Measurements from ENCODE around the gene ERBB3.
A peak's percentile ranks its signal among the peaks of the same experiment; 100 is the strongest.
"Not testable (repeated sequence)": the region's sequence is repeated elsewhere in the genome, so short reads cannot be mapped to it uniquely, and the experiment has no call there.

ERBB3 gene

DNA sequence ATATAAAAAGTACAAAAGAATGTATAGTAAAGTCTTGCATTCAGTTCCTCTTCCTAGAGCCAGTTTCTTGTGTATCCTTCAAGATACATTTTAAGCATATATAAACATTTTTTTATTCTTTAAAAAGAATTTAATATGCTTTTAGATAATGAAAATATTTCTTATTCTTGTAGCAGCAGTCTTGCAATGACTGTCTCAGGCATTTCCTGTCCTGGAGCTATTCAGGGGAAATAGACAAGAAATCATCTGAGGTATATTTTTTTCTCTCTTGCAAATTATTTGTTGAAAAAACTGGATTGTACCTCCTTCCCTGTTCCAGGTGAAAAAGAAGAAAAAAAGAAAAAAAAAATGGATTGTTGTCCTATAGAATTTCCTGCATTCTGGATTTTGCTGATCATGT lies 17.0 kb upstream of the ERBB3 start:
- H3K4me1 ChIP-seq (ENCODE audit: low read depth, poor library complexity, severe bottlenecking) = no peaks in the 10 kb centered on the region
- H3K4me3 ChIP-seq (IDR thresholded peaks at IDR 0.05; ENCODE audit: insufficient read depth, low read depth, low read length) = no peak overlapping the region
- H3K9ac ChIP-seq = no peak overlapping the region
- TF ChIP-seq, protein P1, sequence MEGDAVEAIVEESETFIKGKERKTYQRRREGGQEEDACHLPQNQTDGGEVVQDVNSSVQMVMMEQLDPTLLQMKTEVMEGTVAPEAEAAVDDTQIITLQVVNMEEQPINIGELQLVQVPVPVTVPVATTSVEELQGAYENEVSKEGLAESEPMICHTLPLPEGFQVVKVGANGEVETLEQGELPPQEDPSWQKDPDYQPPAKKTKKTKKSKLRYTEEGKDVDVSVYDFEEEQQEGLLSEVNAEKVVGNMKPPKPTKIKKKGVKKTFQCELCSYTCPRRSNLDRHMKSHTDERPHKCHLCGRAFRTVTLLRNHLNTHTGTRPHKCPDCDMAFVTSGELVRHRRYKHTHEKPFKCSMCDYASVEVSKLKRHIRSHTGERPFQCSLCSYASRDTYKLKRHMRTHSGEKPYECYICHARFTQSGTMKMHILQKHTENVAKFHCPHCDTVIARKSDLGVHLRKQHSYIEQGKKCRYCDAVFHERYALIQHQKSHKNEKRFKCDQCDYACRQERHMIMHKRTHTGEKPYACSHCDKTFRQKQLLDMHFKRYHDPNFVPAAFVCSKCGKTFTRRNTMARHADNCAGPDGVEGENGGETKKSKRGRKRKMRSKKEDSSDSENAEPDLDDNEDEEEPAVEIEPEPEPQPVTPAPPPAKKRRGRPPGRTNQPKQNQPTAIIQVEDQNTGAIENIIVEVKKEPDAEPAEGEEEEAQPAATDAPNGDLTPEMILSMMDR (conservative IDR thresholded peaks at IDR 0.05; ENCODE audit: low read depth, low read length) = no peak
- no peaks in the 10 kb centered on the region for H3K27me3 ChIP-seq (ENCODE audit: insufficient read depth, low read depth)
- no peak overlapping the region for H2AFZ ChIP-seq (ENCODE audit: low read depth)
- no peaks in the 10 kb centered on the region for H4K20me1 ChIP-seq (ENCODE audit: insufficient read depth)
- no peaks in the 10 kb centered on the region for H3K79me2 ChIP-seq (ENCODE audit: insufficient read depth, low read depth)
- H3K36me3 ChIP-seq (ENCODE audit: insufficient read depth) = no peaks in the 10 kb centered on the region
- H3K4me2 ChIP-seq = no peak overlapping the region
- H3K27ac ChIP-seq = no peak overlapping the region

DNA sequence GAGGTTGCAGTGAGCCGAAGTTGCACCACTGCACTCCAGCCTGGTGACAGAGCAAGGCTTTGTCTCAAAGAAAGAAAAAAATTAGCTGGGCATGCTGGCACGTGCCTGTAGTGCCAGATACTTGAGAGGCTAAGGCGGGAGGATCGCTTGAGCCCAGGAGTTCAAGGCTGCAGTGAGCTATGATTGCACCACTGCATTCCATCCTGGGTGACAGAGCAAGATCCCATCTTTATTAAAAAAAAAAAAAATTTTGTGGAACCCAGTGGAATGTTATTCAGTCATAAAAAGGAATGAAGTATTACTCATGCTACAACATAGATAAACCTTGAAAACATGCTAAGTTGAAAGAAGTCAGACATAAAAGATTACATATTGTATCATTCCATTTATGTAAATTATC lies 8.3 kb upstream of the ERBB3 start:
- no peak overlapping the region for H2AFZ ChIP-seq (ENCODE audit: low read depth)
- H4K20me1 ChIP-seq (ENCODE audit: insufficient read depth) = no peaks in the 10 kb centered on the region
- no peaks in the 10 kb centered on the region for H3K4me1 ChIP-seq (ENCODE audit: low read depth, poor library complexity, severe bottlenecking)
- no peaks in the 10 kb centered on the region for H3K36me3 ChIP-seq (ENCODE audit: insufficient read depth)
- no peak overlapping the region for H3K4me2 ChIP-seq
- no peaks in the 10 kb centered on the region for H3K27me3 ChIP-seq (ENCODE audit: insufficient read depth, low read depth)
- TF ChIP-seq, protein P1 (conservative IDR thresholded peaks at IDR 0.05; ENCODE audit: low read depth, low read length) = no peak
- no peak overlapping the region for H3K4me3 ChIP-seq (IDR thresholded peaks at IDR 0.05; ENCODE audit: insufficient read depth, low read depth, low read length)
- no peak overlapping the region for H3K27ac ChIP-seq
- no peaks in the 10 kb centered on the region for H3K79me2 ChIP-seq (ENCODE audit: insufficient read depth, low read depth)
- no peak overlapping the region for H3K9ac ChIP-seq

DNA sequence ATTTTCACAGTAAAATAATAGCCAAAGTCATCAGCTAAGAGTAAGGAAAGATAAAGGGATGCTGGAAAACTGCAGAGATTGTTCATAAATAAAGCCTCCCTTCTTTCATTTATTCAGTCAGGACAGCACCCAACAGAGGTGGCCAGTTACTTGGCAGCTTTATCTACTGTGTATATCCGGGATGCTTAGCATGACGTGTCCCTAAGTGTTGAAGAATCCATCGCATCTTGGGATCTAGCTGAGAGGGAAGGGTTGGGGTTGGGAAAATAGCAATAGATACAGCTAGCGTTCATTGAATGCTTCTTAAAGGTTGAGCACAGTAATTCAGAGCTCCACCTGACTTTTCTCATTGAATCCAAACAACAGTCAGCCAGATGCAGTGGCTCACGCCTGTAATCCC lies 5.6 kb upstream of the ERBB3 start:
- H4K20me1 ChIP-seq (ENCODE audit: insufficient read depth) = no peaks in the 10 kb centered on the region
- H3K4me1 ChIP-seq (ENCODE audit: low read depth, poor library complexity, severe bottlenecking) = peaks cover 6% of the 10 kb centered on the region
- no peak overlapping the region for H3K4me2 ChIP-seq
- H3K27ac ChIP-seq = no peak overlapping the region
- no peak overlapping the region for H3K4me3 ChIP-seq (IDR thresholded peaks at IDR 0.05; ENCODE audit: insufficient read depth, low read depth, low read length)
- TF ChIP-seq, protein P1 (conservative IDR thresholded peaks at IDR 0.05; ENCODE audit: low read depth, low read length) = no peak
- H3K9ac ChIP-seq = no peak overlapping the region
- no peak overlapping the region for H2AFZ ChIP-seq (ENCODE audit: low read depth)
- H3K79me2 ChIP-seq (ENCODE audit: insufficient read depth, low read depth) = no peaks in the 10 kb centered on the region
- no peaks in the 10 kb centered on the region; the same call in 1 of the 2 replicates for H3K27me3 ChIP-seq (ENCODE audit: insufficient read depth, low read depth)
- H3K36me3 ChIP-seq (ENCODE audit: insufficient read depth) = no peaks in the 10 kb centered on the region

DNA sequence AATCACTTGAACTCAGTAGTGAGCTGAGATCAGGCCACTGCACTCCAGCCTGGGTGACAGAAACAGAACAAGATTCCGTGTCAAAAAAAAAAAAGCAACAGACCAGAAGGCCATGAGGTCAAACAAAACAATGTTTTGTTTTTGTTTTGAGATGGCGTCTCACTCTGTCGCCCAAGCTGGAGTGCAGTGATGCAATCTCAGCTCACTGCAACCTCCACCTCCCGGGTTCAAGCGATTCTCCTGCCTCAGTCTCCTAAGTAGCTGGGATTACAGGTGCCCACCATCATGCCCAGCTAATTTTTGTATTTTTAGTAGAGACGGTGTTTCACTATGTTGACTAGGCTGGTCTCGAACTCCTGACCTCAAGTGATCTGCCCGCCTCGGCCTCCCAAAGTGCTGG lies 2.0 kb upstream of the ERBB3 start:
- not testable (repeated sequence) for H3K9ac ChIP-seq; H3K4me3 ChIP-seq (IDR thresholded peaks at IDR 0.05; ENCODE audit: insufficient read depth, low read depth, low read length); H3K79me2 ChIP-seq (ENCODE audit: insufficient read depth, low read depth); H3K4me2 ChIP-seq; H2AFZ ChIP-seq (ENCODE audit: low read depth); H3K27ac ChIP-seq; H4K20me1 ChIP-seq (ENCODE audit: insufficient read depth); H3K36me3 ChIP-seq (ENCODE audit: insufficient read depth)
- H3K27me3 ChIP-seq (ENCODE audit: insufficient read depth, low read depth) = peaks cover 27% of the 10 kb centered on the region; the same call in 1 of the 2 replicates
- H3K4me1 ChIP-seq (ENCODE audit: low read depth, poor library complexity, severe bottlenecking) = peaks cover 13% of the 10 kb centered on the region

DNA sequence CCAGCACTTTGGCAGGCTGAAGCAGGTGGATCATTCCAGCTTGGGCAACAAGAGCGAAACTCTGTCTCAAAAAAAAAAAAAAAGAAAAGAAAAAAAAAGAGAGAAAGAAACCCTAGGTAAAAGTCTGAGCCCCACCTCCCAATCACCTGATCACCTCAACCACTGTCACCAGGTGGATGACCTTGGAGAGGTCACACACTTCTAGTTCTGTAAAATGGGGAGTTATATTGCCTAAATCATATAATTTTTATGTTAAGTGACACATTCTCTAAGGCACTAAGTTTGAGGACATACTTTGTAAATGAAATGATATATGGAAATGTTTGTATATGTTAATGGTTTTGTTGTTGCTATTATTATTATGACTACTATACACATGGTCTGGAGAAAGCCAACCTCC lies 1.5 kb upstream of the ERBB3 start:
- TF ChIP-seq, protein P1 (conservative IDR thresholded peaks at IDR 0.05; ENCODE audit: low read depth, low read length) = no peak
- Histone ChIP-seq H3K4me1 (ENCODE audit: low read depth, poor library complexity, severe bottlenecking) (peaks cover 13% of the 10 kb centered on the region), H3K4me2 (peak overlapping the region; percentile 88; the same call in 1 of the 2 replicates), H3K4me3 (IDR thresholded peaks at IDR 0.05; ENCODE audit: insufficient read depth, low read depth, low read length) (no peak overlapping the region), H4K20me1 (ENCODE audit: insufficient read depth) (no peaks in the 10 kb centered on the region), H3K9ac (no peak overlapping the region), H3K27me3 (ENCODE audit: insufficient read depth, low read depth) (peaks cover 30% of the 10 kb centered on the region; the same call in 1 of the 2 replicates), H3K79me2 (ENCODE audit: insufficient read depth, low read depth) (no peaks in the 10 kb centered on the region), H2AFZ (ENCODE audit: low read depth) (0 out of 2 replicates have a peak overlapping the region, but pooled peaks have one; percentile 92), H3K36me3 (ENCODE audit: insufficient read depth) (no peaks in the 10 kb centered on the region), H3K27ac (no peak overlapping the region)

All from KMS-11 (cell line).